KG1 (cell line): Measurements from ENCODE around the gene NOVA1.

ENCODE experiments used
- DNase-seq: peaks from one replicate; lab custom pipeline; 2025; lab: John Stamatoyannopoulos, UW

The NOVA1 gene

GRCh38 chr14:26444822-26445221 lies 153.0 kb downstream of the NOVA1 start:
- peak; percentile 0 for DNase-seq

DNA sequence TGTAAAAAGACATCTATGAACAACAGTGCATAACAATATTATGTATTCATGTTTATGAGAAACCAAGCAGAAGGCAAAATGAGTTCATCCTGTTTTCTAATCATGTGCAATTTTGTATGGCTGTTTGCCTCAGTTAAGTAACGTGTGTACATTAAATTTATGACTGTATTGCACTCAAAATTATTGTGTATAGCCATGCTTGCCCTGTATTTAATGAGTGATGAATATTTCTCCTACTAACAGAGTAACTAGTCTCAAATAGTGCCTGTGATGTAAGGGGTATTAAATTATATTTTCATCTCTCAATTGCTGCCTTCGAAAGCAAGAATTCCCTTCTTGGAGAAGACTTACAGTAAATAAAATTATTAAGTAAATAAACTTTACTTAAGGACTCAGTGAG lies 154.2 kb downstream of the NOVA1 start:
- DNase-seq = no peak

DNA sequence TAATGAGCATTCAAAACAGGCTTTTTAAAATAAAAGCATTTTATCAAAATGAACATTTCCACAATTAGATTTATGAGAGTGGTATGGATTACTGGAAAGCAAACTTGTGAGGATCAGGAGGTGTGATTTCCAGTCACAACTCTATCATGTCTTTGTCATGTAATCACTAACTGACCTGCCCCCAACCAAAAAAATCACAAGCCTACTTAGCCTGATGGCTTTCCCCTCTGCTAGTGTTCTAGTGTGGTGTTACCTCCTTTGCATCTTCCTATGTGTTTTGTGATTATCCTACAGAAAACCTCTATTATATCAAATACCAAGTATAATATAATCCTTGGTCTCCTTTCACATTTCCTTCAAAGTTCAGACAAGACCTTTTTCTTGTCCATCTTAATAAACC lies 168.6 kb downstream of the NOVA1 start:
- no peak for DNase-seq

- no peak for DNase-seq
Measured at GRCh38 chr14:26427097-26427496, 170.7 kb downstream of the NOVA1 start.

GRCh38 chr14:26424537-26424936 lies 173.3 kb downstream of the NOVA1 start:
- DNase-seq = no peak

DNA sequence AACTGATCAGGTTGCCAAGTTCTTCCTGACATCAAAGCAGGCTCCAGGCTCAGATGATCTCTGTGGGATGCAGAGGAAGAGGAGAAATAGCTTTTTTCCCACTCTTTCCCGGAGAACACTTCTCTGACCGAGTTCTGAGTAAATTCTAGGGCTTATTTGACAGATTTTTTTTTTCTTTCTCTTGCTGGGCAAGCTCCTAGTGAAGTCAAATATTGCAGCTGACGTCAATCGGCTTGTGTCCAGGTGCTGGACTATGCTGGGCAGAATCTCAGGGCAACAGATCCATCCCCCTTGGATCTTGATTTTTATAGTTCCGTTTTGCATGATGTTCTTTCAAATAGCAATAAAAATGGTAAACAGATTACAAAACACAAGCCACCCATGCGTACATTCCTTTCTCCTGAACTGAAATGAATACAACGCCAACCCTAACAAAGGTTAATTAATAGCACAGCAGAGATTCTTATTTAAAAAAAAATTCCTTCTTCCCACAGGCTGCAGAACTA lies 182.2 kb downstream of the NOVA1 start:
- no peak for DNase-seq

- no peak for DNase-seq
Measured at GRCh38 chr14:26414926-26415325, 182.9 kb downstream of the NOVA1 start.

DNA sequence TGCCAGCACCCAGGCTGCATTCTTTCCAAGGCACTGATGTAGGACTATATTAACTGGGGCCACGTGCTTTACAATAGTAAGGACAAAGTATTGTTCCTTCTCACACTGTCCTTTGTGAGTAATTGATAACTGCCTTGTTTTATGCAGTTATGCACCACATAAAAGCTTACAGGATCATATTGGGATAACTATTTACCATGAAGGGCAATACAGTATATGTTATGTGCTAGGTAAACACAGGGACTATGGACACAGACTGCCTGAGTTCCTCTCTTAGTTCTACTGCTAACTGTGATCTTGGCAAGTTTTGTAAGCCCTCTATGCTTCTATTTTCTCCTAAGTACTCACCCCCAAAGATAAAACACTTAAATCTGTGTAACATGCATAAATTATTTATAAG lies 183.7 kb downstream of the NOVA1 start:
- DNase-seq = no peak

DNA sequence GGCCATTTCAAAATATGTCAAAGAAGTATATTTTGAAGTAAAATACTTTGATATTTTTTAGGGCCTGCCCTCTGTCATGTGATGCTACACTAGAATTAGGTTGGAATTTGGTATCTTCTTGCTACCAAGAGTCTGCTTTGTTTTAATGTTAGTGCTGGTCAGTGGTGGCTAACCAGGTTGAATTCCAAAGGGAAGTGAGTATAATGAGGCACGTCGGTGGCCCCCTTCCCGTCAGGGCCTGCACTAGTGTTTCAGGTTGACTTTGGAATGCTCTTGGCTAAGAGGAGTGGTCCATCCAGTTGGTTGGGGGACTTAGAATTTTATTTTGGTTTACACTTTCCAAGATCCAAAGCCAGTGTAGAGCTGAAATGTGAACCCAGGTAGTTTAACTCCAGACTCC lies 185.4 kb downstream of the NOVA1 start:
- no peak for DNase-seq

- no peak for DNase-seq
Measured at GRCh38 chr14:26410189-26410685, 187.6 kb downstream of the NOVA1 start.

DNA sequence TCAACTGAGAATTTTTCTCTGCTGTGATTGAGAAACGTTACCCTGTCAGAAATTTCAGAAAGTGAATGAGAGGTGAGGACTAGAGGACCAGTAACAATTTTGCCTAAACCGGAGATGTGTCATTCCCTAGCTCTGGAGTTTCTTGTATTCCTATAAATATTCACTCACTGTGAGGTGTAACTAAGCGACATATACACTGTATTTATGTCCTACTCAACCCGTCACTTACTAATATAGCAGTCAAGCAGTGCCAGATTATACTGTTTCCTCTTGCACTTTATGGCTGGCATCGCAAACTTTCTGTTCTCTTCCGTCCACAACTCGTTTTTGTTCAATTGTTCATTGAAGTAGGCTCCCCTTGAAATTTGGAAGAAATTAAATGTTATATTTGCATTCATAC lies 192.9 kb downstream of the NOVA1 start:
- no peak for DNase-seq

DNA sequence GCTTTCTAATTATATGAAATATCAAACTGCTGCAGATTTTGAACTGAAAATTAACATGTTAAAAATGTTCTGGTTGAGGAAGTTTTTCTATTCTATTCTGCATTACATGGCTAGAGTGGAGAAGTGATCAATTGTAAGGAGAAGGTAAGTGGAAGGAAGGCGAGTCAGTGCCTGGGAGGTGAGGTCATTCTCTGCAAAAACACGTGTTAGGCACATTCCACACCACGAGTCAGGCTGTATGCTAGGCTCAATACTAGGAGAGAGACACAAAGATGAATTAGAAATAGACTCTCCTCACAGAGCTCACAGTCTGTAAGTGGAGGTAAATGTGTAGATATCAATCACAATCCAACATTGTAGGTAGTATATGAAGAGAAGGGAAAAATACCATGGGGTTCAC lies 194.1 kb downstream of the NOVA1 start:
- DNase-seq = no peak

DNA sequence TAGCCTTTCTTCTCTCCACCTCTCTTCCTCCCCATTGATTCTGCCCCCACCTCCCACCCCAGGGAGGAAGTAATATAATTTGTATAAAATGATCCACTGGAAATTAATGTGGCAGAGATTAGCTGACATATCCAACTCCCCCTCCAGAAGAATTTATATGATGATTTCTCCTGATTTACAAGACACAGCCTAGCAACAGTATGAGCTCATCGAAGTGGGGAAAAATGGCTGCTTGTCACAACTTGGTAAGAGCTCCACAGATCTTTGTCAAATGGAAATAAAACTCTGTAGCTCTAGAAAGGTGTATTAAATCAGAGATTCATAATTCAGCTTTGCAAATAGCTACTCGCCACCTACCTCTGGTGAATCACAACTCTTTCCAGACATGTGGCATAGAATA lies 195.7 kb downstream of the NOVA1 start:
- no peak for DNase-seq

DNA sequence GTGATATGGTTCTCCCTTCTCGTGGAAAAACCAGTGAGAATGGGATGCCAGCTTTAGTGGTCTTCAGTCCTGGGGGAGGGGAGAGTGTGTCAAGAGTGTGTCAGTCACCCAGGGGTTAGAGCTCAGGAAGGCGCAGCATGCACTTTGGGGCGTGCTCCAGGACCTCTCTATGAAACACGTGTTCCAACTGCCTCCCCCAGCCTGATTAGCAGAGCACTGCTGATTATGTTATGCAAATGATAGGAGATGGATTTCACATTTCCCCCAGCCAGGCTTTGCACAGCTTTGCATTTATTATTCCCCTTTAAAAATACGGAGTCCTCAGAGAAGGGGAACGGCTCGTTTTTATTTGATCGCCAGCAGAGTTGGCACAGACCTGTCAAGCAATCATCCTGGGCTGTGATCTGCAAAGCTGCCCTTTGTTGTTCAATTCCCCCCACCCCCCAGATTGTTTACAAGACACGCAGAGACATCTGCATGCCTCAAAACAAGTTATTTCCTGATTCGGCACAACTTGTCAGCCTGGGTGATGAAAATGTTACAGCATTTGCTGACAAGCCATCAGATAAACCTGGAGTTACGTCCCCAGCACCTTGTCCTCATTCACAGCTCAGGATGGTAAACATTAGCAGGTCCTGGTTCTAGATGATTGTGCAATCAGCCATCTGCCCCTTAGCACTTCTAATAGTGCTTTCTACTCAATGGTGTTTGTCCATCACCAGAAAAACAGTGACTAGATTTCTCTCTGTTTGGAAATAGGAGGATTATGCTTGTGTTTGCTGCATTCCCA lies 196.5 kb downstream of the NOVA1 start:
- DNase-seq = no peak

- no peak for DNase-seq
Measured at GRCh38 chr14:26400373-26400772, 197.5 kb downstream of the NOVA1 start.

DNA sequence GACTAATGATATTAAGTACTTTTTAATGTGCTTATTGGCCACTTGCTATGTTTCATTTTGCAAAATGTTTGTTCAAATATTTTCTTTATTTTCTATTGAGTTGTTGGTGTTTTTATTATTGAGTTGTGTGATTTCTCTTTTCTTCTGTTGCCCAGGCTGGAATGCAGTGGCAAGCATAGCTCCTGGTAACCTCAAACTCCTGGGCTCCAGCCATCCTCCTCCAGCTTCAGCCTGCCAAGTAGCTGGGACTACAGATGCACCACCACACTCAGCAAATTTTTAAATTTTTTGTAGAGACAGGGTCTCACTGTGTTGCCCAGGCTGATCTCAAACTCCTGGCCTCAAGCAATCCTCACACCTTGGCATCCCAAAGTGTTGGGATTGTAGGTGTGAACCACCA lies 199.2 kb downstream of the NOVA1 start:
- no peak for DNase-seq
